CD4-positive, alpha-beta T cell treated with Interleukin-17A for 4 hours (primary cell): Measurements from ENCODE around the gene TIFAB.
A peak's percentile ranks its signal among the peaks of the same experiment; 100 is the strongest.

Source experiments
- DNase-seq: peaks from one replicate; pipeline ENCODE4 v3.0.0-alpha.2; 2020; ENCODE audit warnings: mixed read lengths

TIFAB gene

GRCh38 chr5:135441350-135441831 lies 10.8 kb downstream of the TIFAB start:
- DNase-seq, result no peak

GRCh38 chr5:135440916-135441315 lies 11.2 kb downstream of the TIFAB start:
- DNase-seq, result no peak

- no peak for DNase-seq
Observed at GRCh38 chr5:135439231-135440205, 12.6 kb downstream of the TIFAB start.

- DNase-seq, result no peak
Observed at GRCh38 chr5:135438636-135439221, 13.4 kb downstream of the TIFAB start.

GRCh38 chr5:135437796-135438560 lies 14.2 kb downstream of the TIFAB start:
- no peak for DNase-seq

- no peak for DNase-seq
Observed at GRCh38 chr5:135437422-135437795, 14.7 kb downstream of the TIFAB start.

GRCh38 chr5:135436951-135437418 lies 15.2 kb downstream of the TIFAB start:
- DNase-seq, result no peak

- no peak for DNase-seq
Observed at GRCh38 chr5:135435467-135436330, 16.5 kb downstream of the TIFAB start.

GRCh38 chr5:135434591-135435466 lies 17.3 kb downstream of the TIFAB start:
- no peak for DNase-seq

GRCh38 chr5:135433681-135434426 lies 18.3 kb downstream of the TIFAB start:
- DNase-seq, result no peak

- DNase-seq, result no peak
Observed at GRCh38 chr5:135432113-135432512, 20.0 kb downstream of the TIFAB start.

GRCh38 chr5:135430135-135430437 lies 22.1 kb downstream of the TIFAB start:
- no peak for DNase-seq

GRCh38 chr5:135429301-135430134 lies 22.6 kb downstream of the TIFAB start:
- no peak for DNase-seq

GRCh38 chr5:135428586-135428985 lies 23.6 kb downstream of the TIFAB start:
- DNase-seq, result no peak

GRCh38 chr5:135426102-135427082 lies 25.8 kb downstream of the TIFAB start:
- DNase-seq, result peak; percentile 32

GRCh38 chr5:135425641-135426040 lies 26.5 kb downstream of the TIFAB start:
- no peak for DNase-seq

- DNase-seq, result no peak
Observed at GRCh38 chr5:135423846-135424168, 28.3 kb downstream of the TIFAB start.

GRCh38 chr5:135423146-135423845 lies 28.9 kb downstream of the TIFAB start:
- no peak for DNase-seq
